Tibial nerve (tissue), 3 donors: ENCODE measurements around the gene CCND3.
"Not testable (repeated sequence)": the region's sequence is repeated elsewhere in the genome, so short reads cannot be mapped to it uniquely, and the experiment has no call there.

ENCODE experiments used
- CTCF ChIP-seq, 5 experiments: fragments of 200-600 bp in 3 of 5; fragments of 450-650 bp in 2 of 5; sonication (generic) in 3 of 5; IDR thresholded peaks; one replicate each; pipeline ENCODE4 v1.5.1; 2016 to 2019; ENCODE audit warnings: antibody characterized with exemption in 5 of 5, mild to moderate bottlenecking in 3 of 5, moderate library complexity in 2 of 5
- POLR2A ChIP-seq, 2 donors: fragments of 450-650 bp; IDR thresholded peaks; one replicate each; pipeline ENCODE4 v1.6.1; 2017; ENCODE audit warnings: antibody characterized with exemption in 2 of 2, mild to moderate bottlenecking in 2 of 2, moderate library complexity in 2 of 2

GRCh38 chr6:41942882-41943281, 1.3 kb upstream of the CCND3 start:
- not testable (repeated sequence) for TF ChIP-seq POLR2A, CTCF (IDR thresholded peaks at IDR 0.05)
